Endothelial cell of umbilical vein (primary cell): ENCODE data around the gene GMNN.

Experiments
- CTCF ChIP-seq, 2 donors: IDR thresholded peaks; 1 replicate in 1 of 2; 2 replicates in 1 of 2; pipeline ENCODE4 v1.5.1; 2011; ENCODE audit warnings: low read length in 2 of 2, mild to moderate bottlenecking in 2 of 2, moderate library complexity in 2 of 2, control low read depth in 1 of 2, inconsistent platforms in 1 of 2, low read depth in 1 of 2; ENCODE audit not compliant: insufficient read depth in 1 of 2; ENCODE audit errors: extremely low read depth in 1 of 2
- EZH2 ChIP-seq: IDR thresholded peaks from 2 replicates; pipeline ENCODE4 v1.6.1; 2012; ENCODE audit warnings: borderline replicate concordance, low read depth, mild to moderate bottlenecking, moderate library complexity, low read length, inconsistent platforms; ENCODE audit not compliant: severe bottlenecking
- FOS ChIP-seq: IDR thresholded peaks from 2 replicates; pipeline ENCODE4 v1.6.1; 2011; ENCODE audit warnings: mild to moderate bottlenecking, low read length, moderate library complexity, borderline replicate concordance; ENCODE audit not compliant: insufficient read depth
- JUN ChIP-seq: IDR thresholded peaks from 2 replicates; pipeline ENCODE4 v1.6.1; 2011; ENCODE audit warnings: borderline replicate concordance, low read depth; ENCODE audit not compliant: insufficient read length, insufficient read depth
- MAX ChIP-seq: IDR thresholded peaks from 2 replicates; pipeline ENCODE4 v1.6.1; 2011; ENCODE audit not compliant: insufficient read depth, insufficient read length
- MYC ChIP-seq: IDR thresholded peaks from one replicate; pipeline ENCODE4 v1.6.1; 2011; ENCODE audit warnings: mild to moderate bottlenecking, low read depth, low read length
- POLR2A ChIP-seq: IDR thresholded peaks from 2 replicates; pipeline ENCODE4 v1.6.1; 2012; ENCODE audit warnings: low read depth, mild to moderate bottlenecking, control low read depth, low read length
- POLR2AphosphoS5 ChIP-seq: IDR thresholded peaks from 2 replicates; pipeline ENCODE4 v1.6.1; 2012; ENCODE audit warnings: low read depth, mild to moderate bottlenecking, control low read depth, low read length, moderate library complexity; ENCODE audit not compliant: insufficient read depth

DNA sequence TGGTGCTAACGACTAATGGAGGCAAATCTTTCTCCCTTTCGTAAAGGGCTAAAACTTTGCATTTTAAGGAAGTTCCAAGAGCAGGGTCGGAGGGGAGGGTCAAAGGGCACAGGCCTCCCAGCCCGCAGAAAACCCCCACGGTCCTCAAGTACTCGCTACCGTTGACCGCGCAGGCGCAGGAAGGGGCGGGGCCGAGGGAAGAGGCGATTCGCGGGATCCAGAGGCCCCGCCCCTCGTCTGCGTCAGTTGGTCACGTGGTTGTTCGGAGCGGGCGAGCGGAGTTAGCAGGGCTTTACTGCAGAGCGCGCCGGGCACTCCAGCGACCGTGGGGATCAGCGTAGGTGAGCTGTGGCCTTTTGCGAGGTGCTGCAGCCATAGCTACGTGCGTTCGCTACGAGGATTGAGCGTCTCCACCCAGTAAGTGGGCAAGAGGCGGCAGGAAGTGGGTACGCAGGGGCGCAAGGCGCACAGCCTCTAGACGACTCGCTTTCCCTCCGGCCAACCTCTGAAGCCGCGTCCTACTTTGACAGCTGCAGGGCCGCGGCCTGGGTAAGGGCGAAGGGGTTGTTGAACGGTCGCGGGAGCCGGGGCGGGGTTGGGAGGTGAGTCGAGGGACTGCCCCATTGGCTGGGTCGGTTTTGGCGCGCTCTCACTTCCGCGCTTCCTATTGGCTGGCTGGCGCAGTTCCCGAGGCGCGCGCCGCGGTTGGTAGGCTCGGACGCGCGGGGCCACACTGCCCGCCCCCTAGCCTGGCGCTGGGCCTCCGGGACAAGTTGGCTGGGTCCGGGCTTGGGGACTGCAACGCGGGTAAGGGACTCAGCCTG is at the start of gene GMNN:
- TF ChIP-seq CTCF (IDR thresholded peaks at IDR 0.05; ENCODE audit: extremely low read depth in 1 of 2, insufficient read depth in 1 of 2, low read depth in 1 of 2, low read length in 2 of 2) (no peak), EZH2 (no peak), JUN (no peak), MYC (no peak), POLR2AphosphoS5 (peak; percentile 69), FOS (no peak), MAX (peak; percentile 83), POLR2A (peak; percentile 85)
